Hepatocyte (in vitro differentiated cells): ENCODE data around the gene MRFAP1L1.

Experiments
- EZH2 ChIP-seq: fragments of 200-600 bp; sonication (generic); IDR thresholded peaks from 2 replicates; pipeline ENCODE4 v1.6.1; 2016; ENCODE audit warnings: antibody characterized with exemption, mild to moderate bottlenecking, borderline replicate concordance
- TF ChIP-seq, protein P1 (sequence below): fragments of 200-600 bp; sonication (generic); IDR thresholded peaks from 2 replicates; pipeline ENCODE4 v1.5.1; 2016; ENCODE audit warnings: antibody characterized with exemption, mild to moderate bottlenecking; ENCODE audit not compliant: poor library complexity

DNA sequence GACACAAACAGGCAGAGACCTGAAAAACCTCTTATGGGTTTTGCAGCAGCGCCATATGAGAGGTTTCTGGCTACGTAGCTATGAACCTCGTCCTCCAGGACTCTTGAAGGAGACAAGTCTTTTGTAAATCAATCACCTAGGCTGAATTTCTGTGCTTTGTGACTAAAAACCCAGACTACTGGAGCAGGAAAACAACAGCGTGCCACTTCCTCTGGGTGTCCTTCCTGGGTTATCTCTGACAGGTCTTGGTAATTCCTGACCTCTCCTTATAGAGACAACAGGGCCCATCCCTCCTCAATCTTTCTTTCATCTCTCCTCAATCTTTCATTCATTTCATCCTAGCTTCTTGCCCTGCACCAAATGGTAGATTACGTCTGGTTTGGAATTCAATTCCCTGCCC is 10.3 kb downstream of the MRFAP1L1 start:
- TF ChIP-seq, protein P1, sequence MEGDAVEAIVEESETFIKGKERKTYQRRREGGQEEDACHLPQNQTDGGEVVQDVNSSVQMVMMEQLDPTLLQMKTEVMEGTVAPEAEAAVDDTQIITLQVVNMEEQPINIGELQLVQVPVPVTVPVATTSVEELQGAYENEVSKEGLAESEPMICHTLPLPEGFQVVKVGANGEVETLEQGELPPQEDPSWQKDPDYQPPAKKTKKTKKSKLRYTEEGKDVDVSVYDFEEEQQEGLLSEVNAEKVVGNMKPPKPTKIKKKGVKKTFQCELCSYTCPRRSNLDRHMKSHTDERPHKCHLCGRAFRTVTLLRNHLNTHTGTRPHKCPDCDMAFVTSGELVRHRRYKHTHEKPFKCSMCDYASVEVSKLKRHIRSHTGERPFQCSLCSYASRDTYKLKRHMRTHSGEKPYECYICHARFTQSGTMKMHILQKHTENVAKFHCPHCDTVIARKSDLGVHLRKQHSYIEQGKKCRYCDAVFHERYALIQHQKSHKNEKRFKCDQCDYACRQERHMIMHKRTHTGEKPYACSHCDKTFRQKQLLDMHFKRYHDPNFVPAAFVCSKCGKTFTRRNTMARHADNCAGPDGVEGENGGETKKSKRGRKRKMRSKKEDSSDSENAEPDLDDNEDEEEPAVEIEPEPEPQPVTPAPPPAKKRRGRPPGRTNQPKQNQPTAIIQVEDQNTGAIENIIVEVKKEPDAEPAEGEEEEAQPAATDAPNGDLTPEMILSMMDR = no peak
- TF ChIP-seq EZH2 = no peak
